Neural progenitor cell (in vitro differentiated cells): ENCODE results near the gene FOXD4L3.
"Not testable (repeated sequence)": the region's sequence is repeated elsewhere in the genome, so short reads cannot be mapped to it uniquely, and the experiment has no call there.

Source experiments
- CTCF ChIP-seq: fragments of 200-600 bp; sonication (generic); IDR thresholded peaks from 2 replicates; pipeline ENCODE4 v1.5.1; 2017; ENCODE audit warnings: antibody characterized with exemption, mild to moderate bottlenecking
- EZH2 ChIP-seq: fragments of 200-600 bp; sonication (generic); IDR thresholded peaks from 2 replicates; pipeline ENCODE4 v1.6.1; 2017; ENCODE audit warnings: antibody characterized with exemption, mild to moderate bottlenecking, moderate library complexity
- EZH2phosphoT487 ChIP-seq: fragments of 200-600 bp; sonication (generic); IDR thresholded peaks from 2 replicates; pipeline ENCODE4 v1.6.1; 2017; ENCODE audit warnings: antibody characterized with exemption

GRCh38 chr9:68306391-68306964, 3.8 kb downstream of the FOXD4L3 start:
- peak; percentile 62 for TF ChIP-seq EZH2
- not testable (repeated sequence) for TF ChIP-seq CTCF
- peak; percentile 68 for TF ChIP-seq EZH2phosphoT487
